NCI-H345 (cell line): Measurements from ENCODE around the gene PSEN2.
A peak's percentile ranks its signal among the peaks of the same experiment; 100 is the strongest.

Experiments used
- DNase-seq: peaks from one replicate; lab custom pipeline; 2025; lab: John Stamatoyannopoulos, UW

Gene PSEN2

GRCh38 chr1:226864311-226864710 is 6.1 kb upstream of the PSEN2 start:
- no peak for DNase-seq

DNA sequence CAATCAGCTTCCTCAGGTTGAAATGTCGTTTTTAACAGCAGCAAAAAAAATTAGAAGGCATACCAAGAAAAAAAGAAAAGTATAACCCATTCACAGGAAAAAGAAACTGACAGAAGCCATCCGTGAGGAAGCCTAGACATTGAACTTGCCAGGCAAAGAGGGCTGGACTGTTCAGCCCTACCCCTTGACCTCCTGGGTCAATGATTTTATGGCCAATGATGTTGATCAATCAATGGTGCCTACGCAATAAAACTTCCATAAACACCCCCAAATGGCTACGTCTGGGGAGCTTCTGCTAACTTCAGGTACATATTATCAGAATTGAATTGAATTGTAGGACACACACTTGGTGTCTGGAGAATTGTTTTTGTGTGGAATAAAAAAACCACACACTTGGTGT is 4.8 kb upstream of the PSEN2 start:
- no peak for DNase-seq

- no peak for DNase-seq
These were observed 2.9 kb upstream of the PSEN2 start for GRCh38 chr1:226867461-226868054.

DNA sequence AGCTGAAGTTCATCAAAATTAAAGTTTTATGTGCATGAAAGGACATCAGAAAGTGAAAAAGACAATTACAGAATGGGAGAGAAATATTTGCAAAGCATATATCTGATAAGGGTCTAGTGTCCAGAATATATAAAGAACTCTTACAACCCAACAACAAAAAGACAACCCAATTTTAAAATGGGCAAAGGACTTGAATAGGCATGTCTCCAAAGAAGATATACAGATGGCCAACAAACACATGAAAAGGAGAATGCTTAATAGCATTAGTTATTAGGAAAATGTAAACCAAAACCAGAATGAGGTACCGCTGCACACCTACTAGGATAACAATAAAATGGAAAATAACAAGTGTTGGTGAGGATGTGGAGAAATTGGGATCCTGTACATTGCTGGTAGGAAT is 1.7 kb upstream of the PSEN2 start:
- no peak for DNase-seq

GRCh38 chr1:226870026-226870400 is 403 bp upstream of the PSEN2 start:
- peak; percentile 38 for DNase-seq

DNA sequence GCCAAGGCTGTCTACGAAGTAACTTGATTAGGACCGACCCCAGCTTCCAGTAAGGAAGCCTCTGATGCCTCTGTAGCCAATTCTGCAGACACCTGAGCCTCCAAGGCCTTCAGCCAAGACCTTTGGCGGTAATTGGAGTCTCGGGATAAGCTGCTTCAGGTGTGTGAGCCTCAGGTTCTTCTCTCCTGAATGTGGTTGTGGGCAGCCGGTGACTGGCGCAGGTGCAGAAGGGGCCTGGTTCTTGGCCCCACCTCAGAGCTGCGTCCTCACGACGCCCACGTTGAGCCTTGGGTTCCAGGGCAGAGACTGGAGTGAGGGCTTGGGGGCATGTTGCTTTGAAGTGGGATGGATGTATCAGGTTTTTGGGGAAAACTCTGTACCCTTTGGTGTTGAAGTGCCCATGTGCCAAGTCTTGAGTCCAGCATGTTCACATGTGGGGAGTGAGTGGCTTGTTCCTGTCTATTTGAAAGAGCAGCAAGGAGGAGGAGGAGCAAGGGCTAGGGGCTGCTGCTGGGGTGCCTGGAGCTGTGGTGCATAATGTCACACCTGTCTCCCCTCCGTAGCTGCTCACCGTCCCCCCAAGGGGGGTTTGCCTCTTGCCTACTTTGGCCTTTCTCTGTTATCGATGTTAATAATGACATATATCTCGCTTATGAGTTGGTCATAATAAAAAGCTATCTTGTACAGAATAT is 1.4 kb downstream of the PSEN2 start:
- DNase-seq: no peak

- DNase-seq: no peak
These were observed 2.0 kb downstream of the PSEN2 start for GRCh38 chr1:226872437-226872836.

DNA sequence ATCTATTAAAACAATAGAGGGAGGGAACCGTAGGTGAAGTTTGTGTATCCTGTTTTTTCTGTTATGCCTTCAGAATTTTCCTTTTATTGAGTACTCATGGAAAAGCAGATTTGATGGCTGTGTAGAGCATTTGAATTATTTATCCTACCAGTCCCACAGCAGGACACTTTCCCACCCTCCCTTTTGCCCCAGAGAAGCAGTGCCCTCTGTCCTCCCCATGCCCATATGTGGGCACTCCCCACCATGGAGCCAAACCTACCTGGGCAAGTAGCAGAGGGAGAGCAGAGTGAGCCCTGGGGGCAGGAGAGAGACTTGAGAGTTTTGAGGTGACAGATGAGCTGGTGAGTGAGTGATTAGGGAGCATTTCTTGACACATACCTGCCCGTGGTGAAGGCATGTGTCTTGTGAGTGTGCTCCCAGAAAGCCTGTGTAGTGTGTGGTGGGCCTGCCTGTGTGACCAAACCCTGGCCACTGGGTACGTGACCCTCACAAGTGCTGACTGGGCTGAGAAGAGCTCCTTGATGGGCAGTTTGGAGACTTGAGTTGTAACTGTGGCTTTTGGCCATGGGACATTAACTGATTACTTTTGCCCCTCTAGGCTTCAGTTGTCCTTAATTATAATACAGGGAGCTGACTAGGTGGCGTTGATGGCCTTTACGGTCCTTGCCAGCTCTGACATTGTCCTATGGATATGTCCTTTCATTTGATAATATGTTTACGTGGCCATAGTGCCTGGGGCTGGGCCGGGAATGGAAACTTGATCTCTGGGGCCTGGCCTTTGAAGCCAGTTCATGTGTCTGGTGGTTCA is 3.6 kb downstream of the PSEN2 start:
- no peak for DNase-seq

- DNase-seq: no peak
These were observed 4.4 kb downstream of the PSEN2 start for GRCh38 chr1:226874579-226875425.

DNA sequence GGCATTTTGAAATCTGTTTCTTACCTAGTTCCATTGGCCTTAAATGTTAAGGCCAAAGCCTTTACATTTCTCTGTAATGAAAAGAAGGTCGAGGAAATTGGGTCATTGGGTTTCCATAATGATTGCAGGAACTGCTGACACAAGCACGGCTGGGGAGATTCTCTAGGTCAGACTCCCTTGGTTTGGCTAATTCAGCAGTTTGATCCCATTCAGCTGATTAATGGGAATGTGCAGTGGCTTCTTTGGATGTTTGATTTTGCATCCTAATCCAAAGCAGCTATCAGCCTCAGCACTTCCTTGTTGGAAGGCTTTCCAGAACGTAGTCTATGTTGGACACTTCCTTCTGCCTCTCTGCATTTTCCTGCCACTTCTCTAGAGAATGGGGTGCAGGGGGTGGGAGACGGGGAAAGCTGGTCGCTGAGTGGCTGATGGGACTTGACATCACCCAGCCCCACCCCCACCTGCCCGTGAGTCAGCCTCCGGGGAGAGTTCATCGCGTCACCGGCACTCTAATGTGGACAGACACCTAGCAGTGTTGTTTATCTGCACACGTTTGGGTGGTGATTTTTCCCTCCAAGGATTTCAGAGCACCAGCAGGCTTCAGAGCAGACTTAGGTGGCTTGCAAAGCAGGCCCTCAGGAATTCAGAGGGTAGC is 5.4 kb downstream of the PSEN2 start:
- DNase-seq: no peak

DNA sequence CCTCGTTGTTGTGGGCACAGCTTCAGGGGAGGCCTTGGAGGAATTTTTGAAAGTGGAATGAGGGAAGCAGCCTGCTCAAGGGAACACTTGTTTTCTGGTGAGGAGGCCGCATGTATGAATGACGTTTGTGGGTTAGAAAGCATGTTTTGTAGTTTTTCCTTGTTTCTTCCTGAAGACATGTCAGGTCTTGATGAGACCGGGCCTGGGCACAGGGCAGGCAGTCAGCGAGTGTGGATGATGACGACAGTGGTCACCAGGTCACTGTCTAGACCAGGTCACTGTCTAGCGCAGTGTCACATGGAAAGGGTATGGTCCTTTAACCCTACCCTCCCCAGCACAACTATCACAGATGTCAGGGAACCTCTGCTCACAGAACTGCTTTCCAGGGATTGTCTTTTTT is 7.3 kb downstream of the PSEN2 start:
- no peak for DNase-seq

DNA sequence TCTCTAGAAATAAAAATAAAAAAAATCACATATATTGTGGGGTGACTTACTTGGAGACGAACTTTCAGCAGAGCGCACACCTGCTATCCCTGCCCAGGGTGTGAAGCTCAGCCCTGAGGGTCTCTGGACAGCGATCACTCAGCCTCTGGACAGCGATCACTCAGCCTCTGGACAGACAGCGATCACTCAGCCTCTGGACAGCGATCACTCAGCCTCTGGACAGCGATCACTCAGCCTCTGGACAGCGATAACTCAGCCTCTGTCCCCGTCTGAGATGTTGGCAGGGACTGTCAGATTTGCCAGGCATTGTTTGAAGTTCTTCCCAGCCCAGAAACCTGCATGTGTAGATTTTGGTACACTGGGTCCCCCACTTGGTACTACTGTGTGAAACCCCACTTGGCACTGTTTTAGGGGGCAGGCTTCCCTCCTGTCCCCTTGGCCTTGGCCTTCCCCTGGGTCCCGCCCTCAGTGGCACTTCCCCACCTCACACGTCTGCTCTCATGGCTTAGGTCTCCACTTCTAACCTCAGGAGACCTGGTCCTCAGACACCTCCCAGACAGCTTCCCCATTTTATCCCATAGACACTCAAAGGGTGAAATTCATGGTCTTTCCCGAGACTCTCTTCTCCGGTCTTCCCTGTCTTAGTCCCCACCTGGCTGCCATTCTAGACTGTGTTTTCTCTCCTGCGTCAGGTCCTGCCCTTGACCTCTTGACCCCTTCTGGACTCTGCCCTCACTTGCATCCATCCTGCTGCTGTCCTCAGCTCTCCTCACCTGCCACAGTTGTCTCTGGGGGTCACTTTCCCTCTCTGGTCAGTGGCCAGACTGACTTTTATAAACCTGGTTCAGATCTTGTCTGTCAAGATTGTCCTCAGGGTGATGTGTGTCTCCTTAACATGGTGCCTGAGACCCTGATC is 10.2 kb downstream of the PSEN2 start:
- no peak for DNase-seq

- DNase-seq: no peak
These were observed 11.2 kb downstream of the PSEN2 start for GRCh38 chr1:226881515-226882185.

- DNase-seq: peak; percentile 11
These were observed 11.8 kb downstream of the PSEN2 start for GRCh38 chr1:226882187-226882586.

DNA sequence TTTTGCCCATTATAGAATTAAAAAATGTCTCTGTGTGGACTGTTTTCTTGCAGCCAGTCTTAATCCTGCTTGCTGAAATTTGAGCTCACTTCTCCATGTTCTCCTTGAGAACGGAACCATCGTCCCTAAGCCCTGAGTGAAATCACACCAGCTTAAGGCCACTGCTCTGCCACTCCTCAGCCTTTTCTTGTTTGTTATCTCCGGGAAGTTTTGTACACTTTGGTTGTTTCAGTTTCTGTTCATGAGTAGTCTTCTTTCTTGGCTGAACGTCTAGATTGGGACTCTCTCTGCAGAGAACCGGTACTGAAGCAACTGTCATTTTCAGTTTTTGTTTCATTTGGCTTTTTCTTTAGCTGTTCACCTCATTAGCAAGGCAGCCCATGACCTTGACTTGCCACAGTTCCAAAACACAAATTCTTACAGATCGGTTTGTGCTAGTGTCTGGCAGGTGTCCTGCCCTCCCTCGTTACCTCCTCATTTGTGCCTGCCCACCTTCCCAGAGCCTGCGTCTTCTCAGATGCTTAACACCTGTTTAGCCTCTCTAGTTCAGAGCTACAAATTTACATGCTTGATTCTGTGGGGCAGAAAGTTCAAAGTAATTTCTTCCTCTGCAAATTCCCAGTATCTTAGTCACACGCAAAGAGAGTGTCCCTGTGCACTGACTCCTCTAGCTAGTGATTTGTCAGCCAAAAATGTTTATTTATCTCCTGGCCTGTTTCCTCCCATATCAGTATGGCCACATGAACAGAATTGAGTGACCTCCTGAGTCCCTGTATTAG is 12.4 kb downstream of the PSEN2 start:
- no peak for DNase-seq

- DNase-seq: no peak
These were observed 13.2 kb downstream of the PSEN2 start for GRCh38 chr1:226883630-226884029.

DNA sequence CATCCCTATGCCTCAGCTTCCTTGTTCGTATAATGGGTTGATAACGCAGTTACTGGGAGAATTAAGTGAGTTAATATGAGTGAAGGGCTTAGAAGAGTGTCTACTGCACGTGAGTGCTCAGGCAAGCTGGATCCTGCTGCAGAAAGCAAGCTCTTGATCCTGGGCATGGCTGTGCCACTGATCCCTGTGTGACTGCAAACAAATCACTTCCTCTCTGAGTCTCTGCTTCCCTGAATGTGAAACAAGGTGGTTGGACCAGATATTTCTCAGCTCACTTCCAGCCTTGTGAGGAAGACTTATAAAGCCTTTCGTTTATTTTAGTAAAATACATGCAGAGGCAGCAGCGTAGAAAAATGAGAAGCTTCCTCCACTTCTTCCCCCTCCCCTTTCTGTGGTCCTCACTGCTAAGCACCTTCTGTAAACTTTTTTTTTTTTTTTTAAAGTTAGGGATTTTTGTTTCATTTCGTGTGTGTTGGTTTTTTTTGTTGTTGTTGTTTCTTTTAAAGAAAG is 13.8 kb downstream of the PSEN2 start:
- DNase-seq: no peak

DNA sequence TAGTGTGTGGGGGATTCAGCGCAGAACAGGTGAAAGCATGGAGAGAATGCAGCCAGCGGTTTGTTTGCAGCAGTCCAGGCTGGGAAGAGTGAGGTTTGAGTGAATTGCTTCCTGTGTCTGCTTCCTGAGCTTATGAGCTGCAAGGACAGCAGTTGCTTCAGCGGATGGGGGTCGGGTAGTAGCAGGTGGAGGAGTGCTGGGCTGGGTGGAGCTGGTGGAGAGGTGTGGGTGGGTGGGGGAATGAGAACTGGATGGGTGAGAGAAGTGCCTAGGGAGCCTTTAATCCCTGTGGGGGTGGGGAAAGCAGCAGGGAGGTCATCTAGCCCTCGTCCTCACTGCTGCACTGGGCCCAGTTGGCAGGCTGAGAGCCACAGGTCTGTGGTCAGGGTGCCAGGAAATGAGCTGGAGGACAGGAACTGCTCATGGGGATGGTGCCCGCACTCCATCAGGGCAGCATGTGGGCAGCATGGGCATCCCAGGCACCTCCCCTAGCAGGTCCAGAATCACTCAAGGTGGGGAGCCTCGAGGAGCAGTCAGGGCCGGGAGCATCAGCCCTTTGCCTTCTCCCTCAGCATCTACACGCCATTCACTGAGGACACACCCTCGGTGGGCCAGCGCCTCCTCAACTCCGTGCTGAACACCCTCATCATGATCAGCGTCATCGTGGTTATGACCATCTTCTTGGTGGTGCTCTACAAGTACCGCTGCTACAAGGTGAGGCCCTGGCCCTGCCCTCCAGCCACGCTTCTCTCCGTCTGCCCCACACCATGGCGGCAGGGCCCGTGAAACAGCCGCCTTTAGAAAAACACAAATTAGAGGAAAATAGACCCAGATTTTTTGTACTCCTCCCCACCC is 14.8 kb downstream of the PSEN2 start:
- no peak for DNase-seq
